ENCODE measurements around the gene MRPS30. TPM values are rescaled to one million over a fixed set of nuclear protein-coding genes. Genes with fewer than 3 reads are reported as not detected.

The MRPS30 gene
- total RNA-seq, 2 experiments from 2014 or later: 64.3 to 85.8 TPM

DNA sequence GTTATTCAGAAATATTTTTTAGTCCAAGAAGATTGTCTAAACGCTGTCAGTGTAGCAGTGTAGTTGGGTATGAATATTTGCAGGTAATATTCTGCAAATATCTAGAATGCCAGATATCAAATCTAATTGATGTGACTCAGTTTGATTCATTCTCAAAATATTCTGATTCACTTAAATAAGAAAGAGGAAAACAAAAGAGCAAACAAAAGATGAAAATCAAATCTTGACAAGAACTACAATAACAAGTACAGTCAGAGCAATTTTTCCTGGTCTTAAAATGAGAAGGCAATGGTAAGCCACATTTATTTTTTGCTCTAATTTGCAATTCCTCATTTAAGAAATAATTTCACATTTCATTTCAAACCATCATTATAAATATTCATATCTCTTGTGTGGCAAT lies 36.0 kb downstream of the MRPS30 start:
- Histone ChIP-seq H3K79me2 (ENCODE audit: insufficient read depth, low read depth, low read length) (no peaks in the 10 kb centered on the region), H3K36me3 (ENCODE audit: insufficient read depth, low read length) (no peaks in the 10 kb centered on the region), H3K4me2 (ENCODE audit: low read length) (no peak overlapping the region), H3K4me1 (ENCODE audit: insufficient read depth, low read length, poor library complexity, severe bottlenecking) (no peaks in the 10 kb centered on the region), H3K4me3 (ENCODE audit: low read depth, low read length, poor library complexity, severe bottlenecking) (no peak overlapping the region), H3K9me2 (ENCODE audit: insufficient read depth, low read length) (no peaks in the 10 kb centered on the region), H4K20me1 (ENCODE audit: insufficient read depth, low read length) (no peaks in the 10 kb centered on the region), H3K9me3 (ENCODE audit: low read length) (peaks cover 2% of the 10 kb centered on the region; the same call in 1 of the 2 replicates), H3K27ac (ENCODE audit: low read depth, low read length, poor library complexity, severe bottlenecking) (no peak overlapping the region), H2AFZ (ENCODE audit: low read length) (no peak overlapping the region)
- no TSS peak for BruUV-seq (replicated peaks)
- CTCF ChIA-PET (ENCODE audit: unreplicated experiment): no interaction called here
- TF ChIP-seq, protein P1, sequence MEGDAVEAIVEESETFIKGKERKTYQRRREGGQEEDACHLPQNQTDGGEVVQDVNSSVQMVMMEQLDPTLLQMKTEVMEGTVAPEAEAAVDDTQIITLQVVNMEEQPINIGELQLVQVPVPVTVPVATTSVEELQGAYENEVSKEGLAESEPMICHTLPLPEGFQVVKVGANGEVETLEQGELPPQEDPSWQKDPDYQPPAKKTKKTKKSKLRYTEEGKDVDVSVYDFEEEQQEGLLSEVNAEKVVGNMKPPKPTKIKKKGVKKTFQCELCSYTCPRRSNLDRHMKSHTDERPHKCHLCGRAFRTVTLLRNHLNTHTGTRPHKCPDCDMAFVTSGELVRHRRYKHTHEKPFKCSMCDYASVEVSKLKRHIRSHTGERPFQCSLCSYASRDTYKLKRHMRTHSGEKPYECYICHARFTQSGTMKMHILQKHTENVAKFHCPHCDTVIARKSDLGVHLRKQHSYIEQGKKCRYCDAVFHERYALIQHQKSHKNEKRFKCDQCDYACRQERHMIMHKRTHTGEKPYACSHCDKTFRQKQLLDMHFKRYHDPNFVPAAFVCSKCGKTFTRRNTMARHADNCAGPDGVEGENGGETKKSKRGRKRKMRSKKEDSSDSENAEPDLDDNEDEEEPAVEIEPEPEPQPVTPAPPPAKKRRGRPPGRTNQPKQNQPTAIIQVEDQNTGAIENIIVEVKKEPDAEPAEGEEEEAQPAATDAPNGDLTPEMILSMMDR (conservative IDR thresholded peaks at IDR 0.05; ENCODE audit: low read length): no peak
- no peak for DNase-seq (ENCODE audit: low spot score)
- intact Hi-C loops (cut with micrococcal nuclease; ENCODE audit: unreplicated experiment): no loop called here
- POLR2A ChIA-PET: interaction anchor here (0.6 kb wide), 1 partner anchor 24 kb away, joined by 5 read pairs; no protein-coding TSS in a partner anchor

DNA sequence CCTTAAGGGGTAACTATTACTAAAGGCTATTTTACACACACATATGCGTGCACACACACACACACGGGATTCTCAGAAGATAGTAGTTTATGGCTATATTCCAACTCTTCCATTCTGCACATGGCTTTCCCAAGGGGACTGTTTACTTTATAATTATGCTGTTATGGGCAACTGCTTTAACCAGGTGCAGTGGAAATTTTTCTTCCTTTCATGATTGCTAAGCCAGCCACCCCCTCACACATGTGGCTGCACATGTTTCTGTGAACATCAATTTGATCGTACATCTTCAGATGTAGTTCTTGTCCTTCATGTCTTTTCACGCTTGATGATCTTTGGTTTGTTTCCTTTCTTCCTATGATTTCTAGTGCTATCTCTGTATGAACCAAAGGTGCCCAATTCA lies 37.0 kb downstream of the MRPS30 start:
- intact Hi-C loops (cut with micrococcal nuclease; ENCODE audit: unreplicated experiment): no loop called here

DNA sequence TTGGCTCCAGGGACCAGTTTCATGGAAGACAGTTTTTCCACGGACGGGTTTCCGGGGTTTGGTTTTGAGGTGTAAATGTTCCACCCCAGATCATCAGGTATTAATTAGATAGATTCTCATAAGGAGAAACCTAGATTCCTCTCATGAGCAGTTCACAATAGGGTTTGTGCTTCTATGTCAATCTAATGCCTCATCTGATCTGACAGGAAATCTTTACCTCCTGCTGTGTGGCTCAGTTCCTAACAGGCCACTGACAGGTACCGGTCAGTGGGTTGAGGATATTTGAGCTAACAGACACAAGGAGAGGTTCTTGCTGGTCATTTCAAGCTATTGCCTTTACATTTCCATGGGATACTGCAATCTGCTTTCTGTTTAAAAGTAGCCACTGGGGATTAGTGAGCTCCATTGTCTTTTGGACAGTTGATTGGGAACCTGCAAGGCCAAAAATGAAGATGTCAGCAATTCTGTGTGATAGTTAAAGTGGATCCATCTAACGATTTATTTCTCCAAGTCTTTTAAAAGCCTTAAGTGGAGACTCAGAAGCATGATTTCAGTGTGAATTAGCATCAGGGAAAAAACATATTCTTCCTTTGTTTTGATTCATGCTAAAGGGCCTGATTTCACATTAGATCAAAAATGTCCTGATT lies 38.6 kb downstream of the MRPS30 start:
- ChIA-PET CTCF (ENCODE audit: unreplicated experiment) (interaction anchor here (0.6 kb wide), 1 partner anchor 25 kb away, joined by 3 read pairs; no protein-coding TSS in a partner anchor), POLR2A (interaction anchor here (0.7 to 1.3 kb wide), 3 partner anchors 27 to 212 kb away, joined by 3 to 4 read pairs (median 3); no protein-coding TSS in a partner anchor)
- H3K4me1 ChIP-seq (ENCODE audit: insufficient read depth, low read length, poor library complexity, severe bottlenecking): no peaks in the 10 kb centered on the region
- H3K9me2 ChIP-seq (ENCODE audit: insufficient read depth, low read length): no peaks in the 10 kb centered on the region
- H4K20me1 ChIP-seq (ENCODE audit: insufficient read depth, low read length): no peaks in the 10 kb centered on the region
- TF ChIP-seq EZH2phosphoT487 (IDR thresholded peaks at IDR 0.05; ENCODE audit: borderline replicate concordance, low read depth, low read length): no peak
- TF ChIP-seq, protein P1 (conservative IDR thresholded peaks at IDR 0.05; ENCODE audit: low read length): no peak
- H3K4me3 ChIP-seq (ENCODE audit: low read depth, low read length, poor library complexity, severe bottlenecking): no peak overlapping the region
- intact Hi-C loops (cut with micrococcal nuclease; ENCODE audit: unreplicated experiment): no loop called here
- no peak overlapping the region for H2AFZ ChIP-seq (ENCODE audit: low read length)
- no peaks in the 10 kb centered on the region for H3K79me2 ChIP-seq (ENCODE audit: insufficient read depth, low read depth, low read length)
- no peak overlapping the region for H3K4me2 ChIP-seq (ENCODE audit: low read length)
- DNase-seq (ENCODE audit: low spot score): no peak
- no peaks in the 10 kb centered on the region for H3K36me3 ChIP-seq (ENCODE audit: insufficient read depth, low read length)
- no TSS peak for BruUV-seq (replicated peaks)
- no peaks in the 10 kb centered on the region for H3K9me3 ChIP-seq (ENCODE audit: low read length)
- H3K27ac ChIP-seq (ENCODE audit: low read depth, low read length, poor library complexity, severe bottlenecking): no peak overlapping the region

More for the DNA sequence above, 37.0 kb downstream of the MRPS30 start:
- ChIA-PET CTCF (ENCODE audit: unreplicated experiment) (no interaction called here), POLR2A (interaction anchor here (0.6 kb wide), 1 partner anchor 1303 kb away, joined by 3 read pairs; no protein-coding TSS in a partner anchor)
- no peak for DNase-seq (ENCODE audit: low spot score)
- Histone ChIP-seq H3K36me3 (ENCODE audit: insufficient read depth, low read length) (no peaks in the 10 kb centered on the region), H3K4me2 (ENCODE audit: low read length) (no peak overlapping the region), H2AFZ (ENCODE audit: low read length) (no peak overlapping the region), H3K27ac (ENCODE audit: low read depth, low read length, poor library complexity, severe bottlenecking) (no peak overlapping the region), H4K20me1 (ENCODE audit: insufficient read depth, low read length) (no peaks in the 10 kb centered on the region), H3K9me3 (ENCODE audit: low read length) (no peaks in the 10 kb centered on the region), H3K9me2 (ENCODE audit: insufficient read depth, low read length) (no peaks in the 10 kb centered on the region), H3K79me2 (ENCODE audit: insufficient read depth, low read depth, low read length) (no peaks in the 10 kb centered on the region), H3K4me3 (ENCODE audit: low read depth, low read length, poor library complexity, severe bottlenecking) (no peak overlapping the region), H3K4me1 (ENCODE audit: insufficient read depth, low read length, poor library complexity, severe bottlenecking) (no peaks in the 10 kb centered on the region)
- BruUV-seq (replicated peaks): no TSS peak
- TF ChIP-seq EZH2phosphoT487 (IDR thresholded peaks at IDR 0.05; ENCODE audit: borderline replicate concordance, low read depth, low read length): no peak
- TF ChIP-seq, protein P1 (conservative IDR thresholded peaks at IDR 0.05; ENCODE audit: low read length): no peak
